Hepatocyte (in vitro differentiated cells): ENCODE data around the gene HAND2. TPM values are rescaled to one million over a fixed set of nuclear protein-coding genes. Genes with fewer than 3 reads are reported as not detected.

Experiments used
- DNase-seq: peaks from one replicate; pipeline ENCODE4 v3.0.0-alpha.2; 2016; ENCODE audit warnings: low spot score
- H2AFZ ChIP-seq: fragments of 200-600 bp; sonication (generic); 2 replicates; pipeline ENCODE4 v1.6.0; 2016; ENCODE audit warnings: antibody characterized with exemption, mild to moderate bottlenecking
- H3K27ac ChIP-seq: fragments of 200-600 bp; sonication (generic); 2 replicates; pipeline ENCODE4 v1.5.1; 2016; ENCODE audit warnings: mild to moderate bottlenecking
- H3K27me3 ChIP-seq: fragments of 200-600 bp; sonication (generic); 2 replicates; pipeline ENCODE4 v1.6.1; 2016
- H3K36me3 ChIP-seq: fragments of 200-600 bp; sonication (generic); replicated peaks from 2 replicates; pipeline ENCODE4 v1.5.1; 2016; ENCODE audit warnings: low read depth; ENCODE audit not compliant: insufficient read depth
- H3K4me1 ChIP-seq: fragments of 200-600 bp; sonication (generic); 2 replicates; pipeline ENCODE4 v1.5.1; 2016; ENCODE audit warnings: mild to moderate bottlenecking, moderate library complexity; ENCODE audit not compliant: insufficient read depth
- H3K4me2 ChIP-seq: fragments of 200-600 bp; sonication (generic); 2 replicates; pipeline ENCODE4 v1.6.0; 2016
- H3K4me3 ChIP-seq: fragments of 200-600 bp; sonication (generic); 2 replicates; pipeline ENCODE4 v1.5.1; 2016; ENCODE audit warnings: mild to moderate bottlenecking
- H3K79me2 ChIP-seq: fragments of 200-600 bp; sonication (generic); 2 replicates; pipeline ENCODE4 v1.6.0; 2017; ENCODE audit warnings: mild to moderate bottlenecking
- H3K9me2 ChIP-seq: fragments of 200-600 bp; sonication (generic); replicated peaks from 2 replicates; pipeline ENCODE4 v1.6.0; 2017; ENCODE audit warnings: mild to moderate bottlenecking; ENCODE audit not compliant: insufficient read depth
- H3K9me3 ChIP-seq: fragments of 200-600 bp; sonication (generic); 2 replicates; pipeline ENCODE4 v1.5.1; 2016; ENCODE audit warnings: low read depth, mild to moderate bottlenecking
- H4K20me1 ChIP-seq: fragments of 200-600 bp; sonication (generic); 2 replicates; pipeline ENCODE4 v1.6.0; 2016; ENCODE audit warnings: mild to moderate bottlenecking; ENCODE audit not compliant: insufficient read depth, poor library complexity, severe bottlenecking
- CTCF ChIP-seq: fragments of 200-600 bp; sonication (generic); IDR thresholded peaks from 2 replicates; pipeline ENCODE4 v1.5.1; 2016; ENCODE audit warnings: antibody characterized with exemption, mild to moderate bottlenecking; ENCODE audit not compliant: poor library complexity
- EZH2 ChIP-seq: fragments of 200-600 bp; sonication (generic); IDR thresholded peaks from 2 replicates; pipeline ENCODE4 v1.6.1; 2016; ENCODE audit warnings: antibody characterized with exemption, mild to moderate bottlenecking, borderline replicate concordance
- EZH2phosphoT487 ChIP-seq: fragments of 200-600 bp; sonication (generic); IDR thresholded peaks from one replicate; pipeline ENCODE4 v1.6.1; 2018; ENCODE audit warnings: antibody characterized with exemption, mild to moderate bottlenecking, low read depth, moderate library complexity; ENCODE audit not compliant: unreplicated experiment, severe bottlenecking
- whole genome bisulfite sequencing: methylation state at CpG from one replicate; pipeline ENCODE4 v1.1.6; 2016; ENCODE audit warnings: low lambda C conversion rate; ENCODE audit errors: missing lambda C conversion rate; 5-methylcytosine and 5-hydroxymethylcytosine counted together
- polyA plus RNA-seq: library from polyadenylated mRNA; unstranded; fragments of >200 nt; fragmentation: Nextera tagmentation; extraction: Ambion mirVana; gene quantifications from 2 replicates; pipeline ENCODE4 v1.2.1, GENCODE V29; 2016
- total RNA-seq: library from RNA; depleted of rRNA; stranded (reverse); fragments of >200 nt; gene quantifications from 2 replicates; pipeline ENCODE4 v1.2.3, GENCODE V29; 2014

HAND2 gene
- total and polyA plus RNA-seq, 2 experiments from 2014 or later = 69.7 to 141 TPM

GRCh38 chr4:173565281-173565680 lies 35.3 kb upstream of the HAND2 start:
- Histone ChIP-seq H3K4me2 (no peak overlapping the region), H3K79me2 (no peaks in the 10 kb centered on the region), H3K9me2 (no peaks in the 10 kb centered on the region), H3K27me3 (no peaks in the 10 kb centered on the region), H3K27ac (no peak overlapping the region), H3K36me3 (no peaks in the 10 kb centered on the region), H2AFZ (no peak overlapping the region), H4K20me1 (no peaks in the 10 kb centered on the region), H3K4me1 (no peaks in the 10 kb centered on the region), H3K9me3 (no peaks in the 10 kb centered on the region), H3K4me3 (no peak overlapping the region)
- WGBS = 53% methylated on average over 2 of the region's 2 CpGs
- no peak for DNase-seq
- TF ChIP-seq EZH2 (no peak), EZH2phosphoT487 (no peak)

- no peak overlapping the region for H2AFZ ChIP-seq
- H3K27ac ChIP-seq = no peak overlapping the region
- H4K20me1 ChIP-seq = no peaks in the 10 kb centered on the region
- H3K79me2 ChIP-seq = no peaks in the 10 kb centered on the region
- H3K4me2 ChIP-seq = no peak overlapping the region
- no peaks in the 10 kb centered on the region for H3K36me3 ChIP-seq
- no peaks in the 10 kb centered on the region for H3K9me2 ChIP-seq
- H3K4me1 ChIP-seq = no peaks in the 10 kb centered on the region
- TF ChIP-seq CTCF = no peak
- no peak for TF ChIP-seq EZH2
- no peak for TF ChIP-seq EZH2phosphoT487
- H3K9me3 ChIP-seq = no peaks in the 10 kb centered on the region
- no peak overlapping the region for H3K4me3 ChIP-seq
- WGBS = 90% methylated on average over 2 of the region's 2 CpGs
- no peaks in the 10 kb centered on the region for H3K27me3 ChIP-seq
- DNase-seq = no peak
Observed at GRCh38 chr4:173564461-173564860, 34.4 kb upstream of the HAND2 start.

GRCh38 chr4:173560896-173561295 lies 30.9 kb upstream of the HAND2 start:
- Histone ChIP-seq H3K27ac (no peak overlapping the region), H3K27me3 (no peaks in the 10 kb centered on the region), H4K20me1 (no peaks in the 10 kb centered on the region), H3K9me3 (no peaks in the 10 kb centered on the region), H2AFZ (no peak overlapping the region), H3K4me2 (no peak overlapping the region), H3K4me1 (no peaks in the 10 kb centered on the region), H3K9me2 (no peaks in the 10 kb centered on the region), H3K79me2 (no peaks in the 10 kb centered on the region), H3K36me3 (no peaks in the 10 kb centered on the region), H3K4me3 (no peak overlapping the region)
- no peak for DNase-seq
- no peak for TF ChIP-seq CTCF
- TF ChIP-seq EZH2 = no peak
- TF ChIP-seq EZH2phosphoT487 = no peak
- WGBS = 89% methylated on average over 1 of the region's 1 CpG

GRCh38 chr4:173556398-173557131 lies 26.5 kb upstream of the HAND2 start:
- Histone ChIP-seq H3K4me1 (no peaks in the 10 kb centered on the region), H3K27me3 (no peaks in the 10 kb centered on the region), H3K36me3 (no peaks in the 10 kb centered on the region), H3K4me3 (no peak overlapping the region), H3K4me2 (no peak overlapping the region), H3K79me2 (no peaks in the 10 kb centered on the region), H3K9me2 (no peaks in the 10 kb centered on the region), H4K20me1 (no peaks in the 10 kb centered on the region), H3K9me3 (no peaks in the 10 kb centered on the region), H3K27ac (no peak overlapping the region), H2AFZ (no peak overlapping the region)
- WGBS = 93% methylated on average over 2 of the region's 2 CpGs
- TF ChIP-seq CTCF (no peak), EZH2phosphoT487 (no peak), EZH2 (no peak)
- no peak for DNase-seq
